IMR-90 (cell line): ENCODE measurements around the gene SLF1. TPM values are rescaled to one million over a fixed set of nuclear protein-coding genes. Genes with fewer than 3 reads are reported as not detected.
A peak's percentile ranks its signal among the peaks of the same experiment; 100 is the strongest.

Experiments
- ATAC-seq: fragments of 200-7000 bp; cut with Tn5 transposase; 2 replicates; pipeline ENCODE4 v1.9.1; 2020; ENCODE audit warnings: low read depth, mild to moderate bottlenecking, moderate library complexity
- BruUV-seq: library from RNA; stranded (reverse); fragments of 400-500 nt; replicated peaks from 2 replicates; lab custom pipeline; 2021; lab: Mats Ljungman, UMichigan
- CTCF ChIA-PET: fragments of 300-600 bp; formaldehyde crosslinking; extraction: SDS; loops from one replicate; lab custom pipeline; 2021; ENCODE audit warnings: antibody characterized with exemption; lab: Yijun Ruan, JAX
- POLR2A ChIA-PET: fragments of 300-600 bp; sonication (Branson Sonifier 250); formaldehyde crosslinking; loops from one replicate; lab custom pipeline; 2022; ENCODE audit warnings: antibody characterized with exemption; ENCODE audit not compliant: unreplicated experiment; lab: Charles Lee
- DNase-seq: peaks from one replicate; pipeline ENCODE4 v3.0.0; 2013
- H2AFZ ChIP-seq: replicated peaks from 2 replicates; pipeline ENCODE3; 2013; ENCODE audit warnings: low read length, mild to moderate bottlenecking; ENCODE audit not compliant: poor library complexity
- H2AK5ac ChIP-seq: 2 replicates; pipeline ENCODE4 v1.6.1; 2013; ENCODE audit warnings: low read depth, low read length, inconsistent platforms
- H2AK9ac ChIP-seq: replicated peaks from 2 replicates; pipeline ENCODE3; 2013; ENCODE audit warnings: mild to moderate bottlenecking, low read depth, low read length, moderate library complexity; ENCODE audit not compliant: poor library complexity
- H2BK120ac ChIP-seq: 2 replicates; pipeline ENCODE4 v1.6.1; 2013; ENCODE audit warnings: low read depth, low read length, inconsistent platforms
- H2BK15ac ChIP-seq: 3 replicates; pipeline ENCODE4 v1.6.1; 2013; ENCODE audit warnings: low read depth, low read length, inconsistent platforms
- H2BK20ac ChIP-seq: 2 replicates; pipeline ENCODE4 v1.6.1; 2013; ENCODE audit warnings: low read depth, mild to moderate bottlenecking, inconsistent platforms, low read length, moderate library complexity
- H2BK5ac ChIP-seq: 2 replicates; pipeline ENCODE4 v1.6.1; 2013; ENCODE audit warnings: mild to moderate bottlenecking, low read depth, low read length, inconsistent platforms; ENCODE audit not compliant: poor library complexity, severe bottlenecking
- H3K14ac ChIP-seq: replicated peaks from 2 replicates; pipeline ENCODE4 v1.6.1; 2013; ENCODE audit warnings: low read depth, low read length, inconsistent platforms
- H3K18ac ChIP-seq: 2 replicates; pipeline ENCODE4 v1.6.1; 2013; ENCODE audit warnings: low read depth, low read length, control low read depth
- H3K23ac ChIP-seq: 2 replicates; pipeline ENCODE4 v1.6.1; 2013; ENCODE audit warnings: low read depth, low read length, inconsistent platforms
- H3K27ac ChIP-seq: 2 replicates; pipeline ENCODE4 v1.5.1; 2013; ENCODE audit warnings: mild to moderate bottlenecking, control low read depth, low read length; ENCODE audit not compliant: insufficient read depth
- H3K27me3 ChIP-seq: 2 replicates; pipeline ENCODE4 v1.6.1; 2013; ENCODE audit warnings: low read length; ENCODE audit not compliant: control insufficient read depth, insufficient read depth
- H3K36me3 ChIP-seq: 2 replicates; pipeline ENCODE4 v1.6.1; 2013; ENCODE audit warnings: low read length, mixed read lengths; ENCODE audit not compliant: control insufficient read depth, insufficient read depth
- H3K4ac ChIP-seq: 2 replicates; pipeline ENCODE4 v1.6.1; 2013; ENCODE audit warnings: low read depth, low read length, inconsistent platforms
- H3K4me1 ChIP-seq: 2 replicates; pipeline ENCODE4 v1.6.1; 2013; ENCODE audit warnings: low read length, mixed read lengths; ENCODE audit not compliant: control insufficient read depth, insufficient read depth
- H3K4me2 ChIP-seq: 2 replicates; pipeline ENCODE4 v1.6.1; 2013; ENCODE audit warnings: low read depth, mild to moderate bottlenecking, control low read depth, low read length, moderate library complexity
- H3K4me3 ChIP-seq: 2 replicates; pipeline ENCODE4 v1.5.1; 2013; ENCODE audit warnings: low read depth, mild to moderate bottlenecking, control low read depth, low read length, moderate library complexity; ENCODE audit not compliant: insufficient read depth
- H3K56ac ChIP-seq: 2 replicates; pipeline ENCODE4 v1.6.1; 2013; ENCODE audit warnings: low read length, inconsistent platforms; ENCODE audit not compliant: insufficient read depth; ENCODE audit errors: extremely low read depth
- H3K79me1 ChIP-seq, 2 experiments: 2 replicates each; pipeline ENCODE4 v1.6.1; 2013; ENCODE audit warnings: low read length in 2 of 2, inconsistent platforms in 1 of 2, low read depth in 1 of 2
- H3K9ac ChIP-seq: 2 replicates; pipeline ENCODE4 v1.6.1; 2013; ENCODE audit warnings: low read depth, low read length, control low read depth
- H3K9me1 ChIP-seq: 2 replicates; pipeline ENCODE4 v1.6.1; 2013; ENCODE audit warnings: low read length, inconsistent platforms; ENCODE audit not compliant: insufficient read depth
- H3K9me3 ChIP-seq: 2 replicates; pipeline ENCODE4 v1.6.1; 2013; ENCODE audit warnings: low read length; ENCODE audit not compliant: control insufficient read depth, insufficient read depth
- H4K20me1 ChIP-seq: 2 replicates; pipeline ENCODE4 v1.6.1; 2013; ENCODE audit warnings: low read length, inconsistent platforms; ENCODE audit not compliant: insufficient read depth
- H4K5ac ChIP-seq: 2 replicates; pipeline ENCODE4 v1.6.1; 2013; ENCODE audit warnings: mild to moderate bottlenecking, low read depth, low read length, control low read depth
- H4K8ac ChIP-seq, 2 experiments: 2 replicates each; pipeline ENCODE4 v1.6.1; 2013; ENCODE audit warnings: low read depth in 2 of 2, low read length in 2 of 2, control low read depth in 1 of 2, inconsistent platforms in 1 of 2
- H4K91ac ChIP-seq: 2 replicates; pipeline ENCODE4 v1.6.1; 2013; ENCODE audit warnings: low read depth, low read length, inconsistent platforms; ENCODE audit not compliant: insufficient read depth
- CEBPB ChIP-seq: IDR thresholded peaks from 2 replicates; pipeline ENCODE4 v1.6.1; 2012; ENCODE audit warnings: low read depth, low read length, improper control_type of control experiment
- POLR2A ChIP-seq: IDR thresholded peaks from 2 replicates; pipeline ENCODE4 v1.6.1; 2012; ENCODE audit warnings: mild to moderate bottlenecking, low read depth, low read length
- WGBS, 2 experiments: methylation state at CpG; one replicate each; pipeline versions ENCODE4 v1.1.5 to v1.1.7; 2013; ENCODE audit warnings: missing lambda C conversion rate in 2 of 2; ENCODE audit not compliant: insufficient read length in 1 of 2; ENCODE audit errors: extremely low coverage in 2 of 2; 5-methylcytosine and 5-hydroxymethylcytosine counted together
- dilution Hi-C: fragments of 300-500 bp; cut with HindIII; formaldehyde crosslinking; loops from one replicate; pipeline ENCODE4 v1.14.3; 2018; ENCODE audit warnings: low sequenced_read_pairs; ENCODE audit not compliant: unreplicated experiment
- in situ Hi-C: fragments of 300-500 bp; cut with MboI; formaldehyde crosslinking; loops from 3 replicates; pipeline ENCODE4 v1.14.3; 2019; ENCODE audit warnings: low sequenced_read_pairs, inconsistent platforms, mixed read lengths
- intact Hi-C: fragments of 100-400 bp; cut with micrococcal nuclease; formaldehyde crosslinking; loops from 2 replicates; pipeline ENCODE4 v1.10.0; 2022
- polyA plus RNA-seq, 3 experiments: library from polyadenylated mRNA; depleted of rRNA; stranded (reverse); fragments of >200 nt; gene quantifications; 2 replicates each; pipeline ENCODE4 v1.2.3, GENCODE V29; 2012; ENCODE audit warnings: low replicate concordance in 1 of 3
- total RNA-seq: library from RNA; depleted of rRNA; stranded (reverse); fragments of >200 nt; gene quantifications from 2 replicates; pipeline ENCODE4 v1.2.3, GENCODE V29; 2012

The SLF1 gene
- total and polyA plus RNA-seq, 2 of the 4 experiments (the other 2 are of a cell fraction), result 1.9 to 3.4 TPM

DNA sequence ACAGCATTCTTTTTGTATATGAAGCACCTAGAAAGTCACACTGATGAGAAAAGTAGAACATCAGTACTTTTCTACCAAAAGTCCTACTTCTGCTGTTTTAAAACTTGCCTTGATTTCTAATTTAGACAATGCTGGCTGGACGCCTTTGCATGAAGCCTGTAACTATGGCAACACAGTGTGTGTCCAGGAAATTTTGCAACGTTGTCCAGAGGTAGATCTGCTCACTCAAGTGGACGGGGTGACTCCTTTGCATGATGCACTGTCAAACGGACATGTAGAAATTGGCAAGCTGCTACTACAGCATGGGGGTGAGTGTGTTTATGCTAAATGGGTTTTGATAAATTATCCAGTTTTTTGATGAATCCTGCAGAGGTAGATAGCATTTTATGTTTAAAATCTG lies 73.5 kb downstream of the SLF1 start:
- Histone ChIP-seq H3K4me2 (no peak overlapping the region), H2BK15ac (no peak overlapping the region), H3K18ac (no peak overlapping the region), H4K5ac (no peak overlapping the region), H2AFZ (no peak overlapping the region), H3K56ac (no peak overlapping the region), H4K91ac (no peak overlapping the region), H3K9me1 (0 out of 2 replicates have a peak, but pooled peaks cover 3% of the 10 kb centered on the region), H3K79me1 (no peaks in the 10 kb centered on the region), H4K8ac (no peak overlapping the region), H3K23ac (no peak overlapping the region), H4K20me1 (no peaks in the 10 kb centered on the region), H3K27ac (no peak overlapping the region), H2AK5ac (no peak overlapping the region), H2BK20ac (no peak overlapping the region), H3K27me3 (no peaks in the 10 kb centered on the region), H3K4me1 (peaks cover 4% of the 10 kb centered on the region), H2AK9ac (peak overlapping the region; percentile 87), H3K4ac (no peak overlapping the region), H3K9me3 (no peaks in the 10 kb centered on the region), H3K4me3 (no peak overlapping the region), H3K14ac (no peak overlapping the region), H3K36me3 (peaks cover 2% of the 10 kb centered on the region; the same call in 1 of the 2 replicates), H2BK5ac (no peak overlapping the region), H3K9ac (no peak overlapping the region), H2BK120ac (no peak overlapping the region)
- 37% methylated on average over 2 of the region's 4 CpGs; no CpG with 5 or more reads in 1 of the 2 experiments for WGBS, 2 experiments
- no peak for ATAC-seq
- ChIA-PET CTCF (interaction anchor here (0.9 to 1.3 kb wide), 2 partner anchors 11 to 199 kb away, joined by 4 read pairs; no protein-coding TSS in a partner anchor), POLR2A (no interaction called here)
- no TSS peak for BruUV-seq
- peak; percentile 66 for DNase-seq
- peak; percentile 75 for TF ChIP-seq CEBPB
- TF ChIP-seq POLR2A, result no peak
- dilution Hi-C loops, result no loop called here
- in situ Hi-C loops, result loop anchor here (10.0 kb wide), 1 partner anchor 1107 kb away; the partner anchor contains the start of genes NR2F1 and NR2F1-AS1
- intact Hi-C loops, result loop anchor here (2.0 to 10.0 kb wide), 7 partner anchors 75 to 1105 kb away; partner anchors contain the start of genes KIAA0825 and SLF1
